ENCODE measurements around the gene OR52W1.
"Not testable (repeated sequence)": the region's sequence is repeated elsewhere in the genome, so short reads cannot be mapped to it uniquely, and the experiment has no call there.

The OR52W1 gene

DNA sequence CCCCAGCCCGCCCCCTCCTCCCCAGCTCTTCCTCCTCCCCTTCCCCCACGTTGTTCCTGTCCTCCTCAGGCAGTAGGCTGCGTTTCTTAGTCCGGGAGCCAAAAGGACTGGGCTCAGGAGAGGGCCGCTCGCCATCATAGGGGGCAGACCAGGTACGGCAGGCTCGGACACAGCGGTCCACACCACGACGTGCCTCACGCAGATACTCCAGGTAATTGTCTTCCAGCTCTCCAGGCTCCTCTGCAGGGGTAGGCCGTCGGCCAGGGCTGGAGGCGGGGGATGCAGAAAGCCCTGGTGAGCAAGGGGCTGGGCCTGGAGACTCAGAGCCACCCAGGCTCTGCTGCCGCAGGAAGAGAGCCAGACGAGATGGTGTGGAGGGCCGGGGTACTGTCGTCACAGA is 18.7 kb downstream of the OR52W1 start:
- no peak for DNase-seq (ENCODE audit: low read depth in 2 of 2)

DNA sequence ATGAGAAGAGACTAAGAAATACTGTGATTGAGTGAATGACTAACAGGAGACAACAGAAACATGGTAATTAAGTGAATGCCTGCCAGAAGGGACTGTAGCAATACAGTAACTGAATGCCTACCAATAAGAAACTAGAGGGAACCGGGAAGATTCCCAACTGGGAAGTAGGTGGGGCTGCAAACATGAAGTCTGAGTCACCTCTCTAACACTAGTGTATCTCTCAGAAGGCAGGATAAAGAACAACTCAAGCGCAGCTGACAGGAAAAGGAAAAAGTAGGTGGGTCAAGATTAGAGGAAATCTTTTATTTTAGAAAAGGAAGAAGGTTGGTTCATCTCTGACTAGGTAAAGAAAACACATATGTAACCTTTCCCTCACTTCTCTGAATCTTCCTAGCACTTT is 20.3 kb downstream of the OR52W1 start:
- DNase-seq (ENCODE audit: low read depth in 2 of 2): no peak

DNA sequence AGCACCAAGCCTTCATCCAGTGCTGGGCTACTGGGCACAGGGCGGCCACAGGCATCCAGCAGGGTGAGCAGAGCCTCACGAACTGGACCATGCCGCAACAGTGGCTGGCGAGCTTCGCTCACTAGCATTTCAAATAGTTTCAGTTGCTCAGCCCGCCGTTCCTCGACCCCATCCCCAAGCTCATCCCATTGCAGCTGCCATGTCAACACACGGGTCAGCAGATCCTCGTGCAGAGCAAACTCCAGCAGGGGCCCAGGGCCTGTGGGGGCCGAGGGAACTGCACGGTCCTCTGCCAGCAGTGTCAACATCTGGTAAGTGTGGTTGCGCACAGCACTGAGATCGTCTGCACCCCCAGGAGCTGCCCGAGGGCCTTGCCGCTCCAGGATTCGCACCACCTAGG is 24.8 kb downstream of the OR52W1 start:
- no peak for DNase-seq (ENCODE audit: low read depth in 2 of 2)

DNA sequence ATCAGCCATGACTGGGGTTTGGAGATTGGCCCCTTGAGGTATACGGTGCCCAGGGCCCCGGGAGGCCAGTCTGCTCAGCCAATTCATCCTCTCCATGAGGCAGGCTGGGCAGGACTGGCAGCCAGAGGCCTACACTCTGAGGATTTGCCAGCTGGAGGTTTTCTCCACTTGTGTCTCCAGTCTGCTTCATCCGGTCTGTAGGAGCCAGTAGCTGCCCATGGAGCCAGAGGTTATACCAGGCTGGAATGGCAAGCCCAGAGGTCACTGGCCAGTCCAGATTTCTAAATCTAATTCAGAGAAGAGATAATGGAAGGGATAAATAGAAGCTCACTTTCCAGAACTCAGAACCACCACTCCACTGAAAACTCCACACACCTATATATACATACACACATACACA is 25.4 kb downstream of the OR52W1 start:
- no peak for DNase-seq (ENCODE audit: low read depth in 2 of 2)

DNA sequence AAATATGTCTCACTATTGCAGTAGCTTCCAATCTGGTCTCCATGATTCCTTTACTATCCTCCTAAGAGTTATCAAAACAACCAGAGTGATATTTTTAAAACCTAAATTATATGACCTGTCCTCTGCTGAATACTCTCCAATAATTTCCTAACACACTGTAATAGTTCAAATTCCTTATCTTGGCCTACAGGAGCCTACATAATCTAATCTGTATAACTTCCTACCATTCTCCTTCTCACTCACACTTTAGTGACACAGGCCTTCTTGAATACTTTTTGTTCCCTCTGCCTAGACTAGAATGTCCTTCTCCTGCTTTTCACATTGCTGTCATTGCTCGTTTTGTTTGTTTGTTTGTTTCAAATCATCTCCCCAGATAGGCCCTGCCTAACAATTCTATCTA is 26.0 kb downstream of the OR52W1 start:
- no peak for DNase-seq (ENCODE audit: low read depth in 2 of 2)

DNA sequence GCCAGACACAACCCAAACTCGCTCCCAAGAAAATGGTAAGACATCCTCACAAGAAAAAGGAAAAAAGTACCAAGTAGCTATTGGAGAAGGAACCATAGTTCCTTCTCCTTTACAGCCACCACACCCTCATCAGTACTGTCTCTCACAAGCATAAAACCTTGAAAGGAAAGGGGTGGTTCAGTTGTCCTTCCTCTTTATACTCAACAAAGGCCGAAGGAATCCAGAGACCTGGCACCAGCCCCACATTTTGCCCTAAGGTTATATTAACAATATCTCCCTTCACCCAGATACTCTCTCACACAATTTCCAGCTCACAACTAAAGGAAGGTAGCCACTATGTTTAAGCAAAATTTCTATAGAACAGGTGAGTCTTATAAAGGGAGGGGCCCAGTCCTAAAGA is 26.9 kb downstream of the OR52W1 start:
- DNase-seq (ENCODE audit: low read depth in 2 of 2): no peak

DNA sequence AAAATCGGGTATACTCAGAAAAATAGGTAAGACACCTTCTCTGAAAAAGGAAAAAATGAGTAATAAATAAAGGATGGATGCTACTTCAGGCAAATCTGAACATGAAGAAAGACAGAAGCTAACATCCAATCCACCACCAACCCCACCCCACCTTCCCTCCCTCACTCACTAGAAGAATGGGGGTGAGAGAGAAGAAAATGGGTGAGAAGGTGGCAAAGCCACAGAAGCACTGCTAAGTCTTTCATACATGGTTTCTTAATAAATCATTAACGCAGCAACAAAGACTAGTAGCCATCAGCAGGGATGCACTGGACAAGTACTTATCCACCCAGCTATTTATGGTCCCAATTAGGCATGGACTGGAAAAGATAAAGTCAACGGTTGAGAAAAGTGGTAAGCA is 29.5 kb downstream of the OR52W1 start:
- DNase-seq (ENCODE audit: low read depth in 2 of 2): no peak

DNA sequence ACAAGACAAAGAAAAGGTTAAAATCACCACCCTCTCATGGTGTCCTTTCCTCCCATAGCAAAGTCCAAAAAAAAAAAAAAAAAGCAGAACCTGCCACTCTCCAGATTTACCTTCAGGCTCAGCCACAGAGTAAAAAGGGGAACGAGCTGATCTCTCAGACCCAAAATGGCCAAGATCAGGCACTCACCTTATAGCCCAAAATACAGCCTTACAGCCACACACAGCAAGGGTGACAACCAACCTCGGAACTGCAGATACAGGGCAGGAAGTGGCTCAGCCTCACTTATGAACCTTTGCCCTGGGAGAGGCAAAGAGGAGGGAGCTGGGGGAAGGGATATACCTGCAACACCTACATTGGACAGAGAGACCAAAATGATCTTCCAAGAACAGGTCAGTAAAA is 30.9 kb downstream of the OR52W1 start:
- DNase-seq (ENCODE audit: low read depth in 2 of 2): no peak

DNA sequence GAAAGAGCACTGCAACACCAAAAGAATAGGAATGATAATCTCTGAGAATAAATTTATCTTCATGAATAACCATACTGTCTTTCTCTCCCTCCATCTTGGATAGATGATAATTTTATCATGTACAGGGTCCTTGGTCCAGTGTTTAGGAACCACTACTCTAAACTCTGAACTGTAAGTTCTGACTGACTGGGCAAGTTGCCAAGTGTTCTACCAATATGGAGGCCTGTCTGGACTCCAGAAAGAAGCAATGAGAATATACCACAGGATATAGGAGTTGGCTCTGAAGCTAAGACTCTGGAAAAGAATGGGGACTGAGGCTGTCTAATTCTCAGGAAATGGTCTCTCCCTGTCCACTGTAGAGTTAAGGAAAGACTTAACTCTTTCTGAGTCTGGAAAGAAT is 33.9 kb downstream of the OR52W1 start:
- no peak for DNase-seq (ENCODE audit: low read depth in 2 of 2)

DNA sequence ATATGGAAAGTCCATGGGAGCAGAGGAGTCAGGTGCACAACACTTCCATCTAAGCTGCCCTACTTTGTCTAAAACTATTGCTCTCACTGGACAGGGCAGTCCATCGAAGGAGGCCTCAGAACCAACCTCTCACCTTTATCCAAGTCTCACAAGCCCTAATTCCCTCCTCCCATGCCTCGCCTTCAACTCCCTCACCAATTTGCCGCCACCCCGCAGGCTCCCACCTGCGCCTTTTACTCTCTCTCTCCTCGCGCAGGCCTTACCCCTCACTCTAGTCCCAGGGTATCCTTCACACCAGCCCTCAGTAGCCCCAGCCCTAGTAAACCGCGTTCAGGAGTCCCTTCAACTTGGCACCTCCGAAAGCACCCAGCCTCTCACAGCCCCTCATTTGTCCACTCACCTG is 35.0 kb downstream of the OR52W1 start:
- peak in 1 of 2 donors; percentile 9 for DNase-seq (ENCODE audit: low read depth in 2 of 2)

DNA sequence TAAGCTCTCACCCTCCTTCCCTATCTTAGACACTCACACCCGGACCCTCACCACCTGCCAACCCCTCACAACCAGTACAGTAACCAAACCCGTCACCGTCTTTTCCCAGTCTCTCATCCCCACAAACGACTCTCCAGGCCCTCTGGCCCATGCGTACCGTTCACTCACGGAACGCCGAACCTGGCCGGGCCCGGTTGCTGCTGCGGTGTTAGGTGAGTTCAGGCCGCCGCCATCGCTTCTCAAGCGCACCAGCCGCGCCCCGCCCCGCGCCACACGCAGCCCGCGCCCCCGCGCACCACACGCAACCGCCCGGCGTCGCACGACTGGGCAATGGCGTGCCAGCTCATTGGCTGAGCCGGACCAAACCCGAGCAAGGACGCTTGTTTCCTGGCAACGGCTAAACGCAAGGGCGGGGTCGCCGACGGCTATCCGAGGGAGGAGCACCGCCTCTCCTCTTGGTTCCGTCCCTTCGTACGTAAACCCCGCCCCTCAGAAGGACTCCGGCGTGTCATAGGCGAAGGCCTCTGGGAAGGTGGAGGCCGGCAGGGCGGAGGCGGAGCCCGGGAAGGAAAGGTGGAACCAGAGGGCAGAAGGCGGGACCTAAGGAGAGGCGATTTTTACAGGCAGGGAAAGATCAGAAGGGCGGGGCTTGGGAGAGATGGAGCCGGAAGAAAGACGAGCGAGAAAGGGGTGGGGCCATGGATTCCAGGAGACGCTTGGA is 35.5 kb downstream of the OR52W1 start, which contains the start of gene FHIP1B:
Gene FHIP1B, minus strand, starts transcription at position 250 of the 721 bp plus-strand sequence. CDS start 10,120 bp downstream, outside the sequence.
- DNase-seq (ENCODE audit: low read depth in 2 of 2): peak; percentile 100

DNA sequence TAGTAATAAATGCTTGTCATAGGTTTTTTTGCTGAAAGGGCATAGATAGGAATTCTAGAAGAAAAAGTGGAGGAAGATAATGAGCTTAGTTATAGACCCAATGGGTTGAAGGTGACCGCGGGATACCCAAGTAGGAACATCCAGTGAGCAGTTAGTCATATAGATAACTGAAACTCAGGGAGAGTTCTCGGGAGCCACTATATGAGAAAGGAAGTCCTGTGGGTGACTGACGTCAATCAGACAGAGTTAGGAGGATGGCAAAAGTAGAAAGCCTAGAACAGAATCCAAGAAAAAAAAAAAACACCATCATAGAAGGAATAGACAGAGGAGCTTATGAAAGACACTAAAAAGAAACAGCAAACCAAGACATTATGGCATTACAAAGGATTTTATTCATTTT is 38.2 kb downstream of the OR52W1 start:
- DNase-seq (ENCODE audit: low read depth in 2 of 2): no peak

DNA sequence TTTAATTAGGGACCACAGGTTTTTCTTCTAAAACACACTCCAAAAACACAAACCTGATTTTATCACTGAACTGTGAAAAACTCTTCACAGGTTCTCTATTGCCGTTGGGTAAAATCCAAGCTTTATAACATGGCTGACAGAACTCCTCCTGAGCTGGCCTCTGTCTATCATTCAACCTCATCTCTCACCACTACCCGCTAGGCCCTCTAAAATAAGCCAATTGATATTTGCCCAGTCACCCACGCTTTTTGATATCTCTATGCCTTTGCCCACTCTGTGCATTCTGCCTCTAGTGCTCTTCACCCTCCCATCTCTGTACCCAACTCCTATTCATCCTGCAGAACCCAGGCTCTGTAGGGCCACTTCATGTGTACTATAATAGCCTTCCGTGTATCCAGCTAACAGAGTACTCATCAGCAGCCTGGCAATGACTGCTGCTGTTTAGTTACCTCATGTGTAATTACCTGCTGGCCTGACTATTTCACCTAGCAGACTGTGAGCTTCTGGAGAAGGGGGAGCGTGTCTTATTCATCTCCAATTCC is 38.8 kb downstream of the OR52W1 start:
- no peak for DNase-seq (ENCODE audit: low read depth in 2 of 2)

DNA sequence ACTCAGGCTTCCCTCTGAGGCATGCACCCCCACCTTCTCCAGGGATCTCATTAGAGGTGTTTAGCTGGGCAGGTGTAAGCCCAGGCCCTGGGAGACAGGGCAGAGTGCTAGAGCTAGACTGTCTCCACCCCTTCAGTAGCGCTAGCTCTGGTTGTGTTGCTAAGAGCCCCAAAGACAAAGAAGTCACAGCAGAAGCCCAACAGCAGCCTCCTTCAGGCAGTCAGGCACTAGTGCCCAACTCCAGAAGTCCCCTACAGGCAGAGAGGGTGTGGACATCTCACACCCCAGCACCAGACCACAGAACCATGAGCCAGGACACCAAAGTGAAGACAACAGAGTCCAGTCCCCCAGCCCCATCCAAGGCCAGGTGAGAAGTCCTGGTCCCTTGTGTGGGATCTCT is 39.9 kb downstream of the OR52W1 start, which contains the start of gene CNGA4:
Gene CNGA4, plus strand, starts transcription at position 188 of the 400 bp plus-strand sequence. Its CDS starts 118 bp downstream, at position 306.
- DNase-seq (ENCODE audit: low read depth in 2 of 2): no peak

DNA sequence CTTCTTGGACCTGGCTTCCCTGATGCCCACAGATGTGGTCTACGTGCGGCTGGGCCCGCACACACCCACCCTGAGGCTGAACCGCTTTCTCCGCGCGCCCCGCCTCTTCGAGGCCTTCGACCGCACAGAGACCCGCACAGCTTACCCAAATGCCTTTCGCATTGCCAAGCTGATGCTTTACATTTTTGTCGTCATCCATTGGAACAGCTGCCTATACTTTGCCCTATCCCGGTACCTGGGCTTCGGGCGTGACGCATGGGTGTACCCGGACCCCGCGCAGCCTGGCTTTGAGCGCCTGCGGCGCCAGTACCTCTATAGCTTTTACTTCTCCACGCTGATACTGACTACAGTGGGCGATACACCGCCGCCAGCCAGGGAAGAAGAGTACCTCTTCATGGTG is 41.1 kb downstream of the OR52W1 start:
- no peak for DNase-seq (ENCODE audit: low read depth in 2 of 2)

DNA sequence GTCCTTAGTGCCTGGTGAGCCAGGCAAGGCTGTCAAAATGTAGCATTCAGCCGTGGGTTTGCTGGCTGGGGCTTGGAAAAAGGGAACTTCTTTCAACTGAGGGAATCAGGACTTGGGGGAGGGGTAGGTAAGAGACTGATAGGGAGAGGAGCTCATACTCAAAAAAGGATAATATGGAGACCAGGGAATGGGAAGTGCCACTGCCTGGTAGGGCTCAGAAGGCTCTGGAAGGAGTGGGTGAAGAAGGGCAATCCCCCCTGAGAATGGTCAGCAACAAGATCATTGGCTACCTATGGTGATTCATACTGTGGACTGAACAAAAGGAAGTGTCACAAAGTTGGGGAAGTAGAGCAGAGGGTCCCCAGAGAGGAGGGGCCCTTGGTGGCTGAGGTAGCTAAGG is 41.8 kb downstream of the OR52W1 start:
- no peak for DNase-seq (ENCODE audit: low read depth in 2 of 2)

DNA sequence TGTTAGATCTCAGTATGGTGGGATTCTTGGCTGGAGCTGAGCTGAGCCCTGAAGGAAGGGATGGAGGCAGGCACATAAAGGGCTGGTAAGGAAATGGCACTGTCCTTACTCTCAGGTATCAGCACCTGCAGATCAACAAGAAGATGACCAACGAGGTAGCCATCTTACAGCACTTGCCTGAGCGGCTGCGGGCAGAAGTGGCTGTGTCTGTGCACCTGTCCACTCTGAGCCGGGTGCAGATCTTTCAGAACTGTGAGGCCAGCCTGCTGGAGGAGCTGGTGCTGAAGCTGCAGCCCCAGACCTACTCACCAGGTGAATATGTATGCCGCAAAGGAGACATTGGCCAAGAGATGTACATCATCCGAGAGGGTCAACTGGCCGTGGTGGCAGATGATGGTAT is 42.3 kb downstream of the OR52W1 start:
- no peak for DNase-seq (ENCODE audit: low read depth in 2 of 2)

DNA sequence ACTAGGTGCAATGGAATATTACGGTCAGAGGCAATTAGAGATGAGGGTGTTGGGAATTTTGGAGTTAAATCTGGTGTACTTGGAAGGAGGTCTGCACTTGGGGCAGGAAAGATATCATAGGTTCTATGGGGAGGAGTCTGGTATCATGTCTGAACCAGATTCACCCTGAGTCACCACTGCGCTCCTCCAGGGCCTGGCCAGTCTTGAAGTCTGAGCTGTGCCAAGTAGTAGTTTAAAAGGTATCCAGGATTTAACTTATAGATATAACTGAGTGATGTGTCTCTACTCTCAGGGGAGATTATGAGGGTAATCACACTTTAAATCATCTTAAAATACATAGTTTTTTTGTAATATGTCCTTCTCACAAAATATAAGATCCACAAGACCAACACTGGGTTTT is 46.5 kb downstream of the OR52W1 start:
- no peak for DNase-seq (ENCODE audit: low read depth in 2 of 2)

DNA sequence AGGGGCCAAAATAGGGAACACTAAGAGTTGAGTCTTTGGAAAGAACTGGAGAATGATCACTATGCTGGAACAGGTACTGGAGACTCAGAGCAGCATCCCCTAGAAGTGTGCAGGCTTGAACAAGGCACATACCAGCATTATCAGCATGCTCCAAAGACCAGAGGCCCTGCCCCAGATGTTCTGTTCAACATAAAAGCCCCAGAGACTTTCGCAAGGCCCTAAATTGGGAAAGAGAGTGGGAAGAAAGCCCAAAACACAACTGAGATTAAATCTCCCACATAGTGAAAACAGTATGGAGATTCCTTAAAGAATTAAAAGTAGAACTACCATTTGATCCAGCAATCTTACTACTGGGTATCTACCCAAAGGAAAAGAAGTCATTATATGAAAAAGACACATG is 49.2 kb downstream of the OR52W1 start:
- DNase-seq (ENCODE audit: low read depth in 2 of 2): no peak

DNA sequence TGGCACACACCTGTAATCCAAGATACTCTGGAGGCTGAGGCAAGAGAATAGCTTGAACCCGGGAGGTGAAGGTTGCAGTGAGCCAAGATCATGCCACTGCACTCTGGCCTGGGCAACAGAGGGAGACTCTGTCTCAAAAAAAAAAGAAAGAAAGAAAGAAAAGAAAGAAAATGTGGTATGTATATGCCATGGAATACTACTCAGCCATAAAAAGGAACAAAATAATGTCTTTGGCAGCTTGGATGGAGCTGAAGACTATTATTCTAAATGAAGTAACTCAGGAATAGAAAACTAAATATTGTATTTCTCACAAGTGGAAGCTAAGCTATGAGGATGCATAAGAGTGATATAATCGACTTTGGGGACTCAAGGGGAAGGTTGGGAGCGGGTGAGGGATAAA is 49.9 kb downstream of the OR52W1 start:
- not testable (repeated sequence) for DNase-seq (ENCODE audit: low read depth in 2 of 2)
